Neural cell (in vitro differentiated cells): Measurements from ENCODE around the gene MPHOSPH9.
"Not testable (repeated sequence)": the region's sequence is repeated elsewhere in the genome, so short reads cannot be mapped to it uniquely, and the experiment has no call there.

Source experiments
- CTCF ChIP-seq: fragments of 450-650 bp; IDR thresholded peaks from 2 replicates; pipeline ENCODE4 v1.5.1; 2014; ENCODE audit warnings: antibody characterized with exemption, mild to moderate bottlenecking, moderate library complexity; ENCODE audit not compliant: poor library complexity, severe bottlenecking
- POLR2AphosphoS5 ChIP-seq: IDR thresholded peaks from 2 replicates; pipeline ENCODE4 v1.6.1; 2012

GRCh38 chr12:123206794-123207193 lies 26.1 kb downstream of the MPHOSPH9 start:
- TF ChIP-seq CTCF, POLR2AphosphoS5: not testable (repeated sequence)
